ENCODE measurements around the gene PLA2G4E. TPM values are rescaled to one million over a fixed set of nuclear protein-coding genes. Genes with fewer than 3 reads are reported as not detected.

PLA2G4E gene
- total and polyA plus RNA-seq, 2 of the 13 experiments (the other 11 are each of a cell fraction or from before 2014, with no cell fraction given) = not detected

- TF ChIP-seq, protein P1, sequence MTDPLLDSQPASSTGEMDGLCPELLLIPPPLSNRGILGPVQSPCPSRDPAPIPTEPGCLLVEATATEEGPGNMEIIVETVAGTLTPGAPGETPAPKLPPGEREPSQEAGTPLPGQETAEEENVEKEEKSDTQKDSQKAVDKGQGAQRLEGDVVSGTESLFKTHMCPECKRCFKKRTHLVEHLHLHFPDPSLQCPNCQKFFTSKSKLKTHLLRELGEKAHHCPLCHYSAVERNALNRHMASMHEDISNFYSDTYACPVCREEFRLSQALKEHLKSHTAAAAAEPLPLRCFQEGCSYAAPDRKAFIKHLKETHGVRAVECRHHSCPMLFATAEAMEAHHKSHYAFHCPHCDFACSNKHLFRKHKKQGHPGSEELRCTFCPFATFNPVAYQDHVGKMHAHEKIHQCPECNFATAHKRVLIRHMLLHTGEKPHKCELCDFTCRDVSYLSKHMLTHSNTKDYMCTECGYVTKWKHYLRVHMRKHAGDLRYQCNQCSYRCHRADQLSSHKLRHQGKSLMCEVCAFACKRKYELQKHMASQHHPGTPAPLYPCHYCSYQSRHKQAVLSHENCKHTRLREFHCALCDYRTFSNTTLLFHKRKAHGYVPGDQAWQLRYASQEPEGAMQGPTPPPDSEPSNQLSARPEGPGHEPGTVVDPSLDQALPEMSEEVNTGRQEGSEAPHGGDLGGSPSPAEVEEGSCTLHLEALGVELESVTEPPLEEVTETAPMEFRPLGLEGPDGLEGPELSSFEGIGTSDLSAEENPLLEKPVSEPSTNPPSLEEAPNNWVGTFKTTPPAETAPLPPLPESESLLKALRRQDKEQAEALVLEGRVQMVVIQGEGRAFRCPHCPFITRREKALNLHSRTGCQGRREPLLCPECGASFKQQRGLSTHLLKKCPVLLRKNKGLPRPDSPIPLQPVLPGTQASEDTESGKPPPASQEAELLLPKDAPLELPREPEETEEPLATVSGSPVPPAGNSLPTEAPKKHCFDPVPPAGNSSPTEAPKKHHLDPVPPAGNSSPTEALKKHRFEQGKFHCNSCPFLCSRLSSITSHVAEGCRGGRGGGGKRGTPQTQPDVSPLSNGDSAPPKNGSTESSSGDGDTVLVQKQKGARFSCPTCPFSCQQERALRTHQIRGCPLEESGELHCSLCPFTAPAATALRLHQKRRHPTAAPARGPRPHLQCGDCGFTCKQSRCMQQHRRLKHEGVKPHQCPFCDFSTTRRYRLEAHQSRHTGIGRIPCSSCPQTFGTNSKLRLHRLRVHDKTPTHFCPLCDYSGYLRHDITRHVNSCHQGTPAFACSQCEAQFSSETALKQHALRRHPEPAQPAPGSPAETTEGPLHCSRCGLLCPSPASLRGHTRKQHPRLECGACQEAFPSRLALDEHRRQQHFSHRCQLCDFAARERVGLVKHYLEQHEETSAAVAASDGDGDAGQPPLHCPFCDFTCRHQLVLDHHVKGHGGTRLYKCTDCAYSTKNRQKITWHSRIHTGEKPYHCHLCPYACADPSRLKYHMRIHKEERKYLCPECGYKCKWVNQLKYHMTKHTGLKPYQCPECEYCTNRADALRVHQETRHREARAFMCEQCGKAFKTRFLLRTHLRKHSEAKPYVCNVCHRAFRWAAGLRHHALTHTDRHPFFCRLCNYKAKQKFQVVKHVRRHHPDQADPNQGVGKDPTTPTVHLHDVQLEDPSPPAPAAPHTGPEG (CRISPR knock-in tag; IDR thresholded peaks at IDR 0.05) = peak; percentile 97
- TF ChIP-seq DZIP1 (CRISPR knock-in tag; IDR thresholded peaks at IDR 0.05) (no peak), ZNF44 (CRISPR knock-in tag; IDR thresholded peaks at IDR 0.05) (no peak), ZNF550 (CRISPR knock-in tag; IDR thresholded peaks at IDR 0.05; ENCODE audit: borderline replicate concordance) (no peak), ZNF776 (CRISPR knock-in tag; IDR thresholded peaks at IDR 0.05) (peak; percentile 97), HHEX (CRISPR knock-in tag; IDR thresholded peaks at IDR 0.05) (no peak), TCF7 (IDR thresholded peaks at IDR 0.05; ENCODE audit: low read depth) (no peak), ZNF451 (CRISPR knock-in tag; IDR thresholded peaks at IDR 0.05) (peak; percentile 40; the same call in 1 of the 2 replicates), MYC (CRISPR knock-in tag; IDR thresholded peaks at IDR 0.05; ENCODE audit: borderline replicate concordance) (peak; percentile 23; the same call in 1 of the 2 replicates), TFDP2 (CRISPR knock-in tag; IDR thresholded peaks at IDR 0.05) (peak; percentile 83), SALL1 (CRISPR knock-in tag; IDR thresholded peaks at IDR 0.05) (no peak; the same call in 1 of the 2 replicates), CENPT (CRISPR knock-in tag; IDR thresholded peaks at IDR 0.05; ENCODE audit: low read depth) (no peak), CENPX (CRISPR knock-in tag; IDR thresholded peaks at IDR 0.05) (no peak)
- TF ChIP-seq, protein P2, sequence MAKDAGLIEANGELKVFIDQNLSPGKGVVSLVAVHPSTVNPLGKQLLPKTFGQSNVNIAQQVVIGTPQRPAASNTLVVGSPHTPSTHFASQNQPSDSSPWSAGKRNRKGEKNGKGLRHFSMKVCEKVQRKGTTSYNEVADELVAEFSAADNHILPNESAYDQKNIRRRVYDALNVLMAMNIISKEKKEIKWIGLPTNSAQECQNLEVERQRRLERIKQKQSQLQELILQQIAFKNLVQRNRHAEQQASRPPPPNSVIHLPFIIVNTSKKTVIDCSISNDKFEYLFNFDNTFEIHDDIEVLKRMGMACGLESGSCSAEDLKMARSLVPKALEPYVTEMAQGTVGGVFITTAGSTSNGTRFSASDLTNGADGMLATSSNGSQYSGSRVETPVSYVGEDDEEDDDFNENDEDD (CRISPR knock-in tag; IDR thresholded peaks at IDR 0.05; ENCODE audit: borderline replicate concordance) = 0 out of 2 replicates have a peak, but pooled peaks have one; percentile 31
Measured at GRCh38 chr15:41972253-41973242, 48.3 kb downstream of the PLA2G4E start, which contains the start of gene EHD4 (continued).

All from HepG2 (cell line).